Naive thymus-derived CD4-positive, alpha-beta T cell (primary cell): ENCODE measurements around the gene C6orf58. TPM values are rescaled to one million over a fixed set of nuclear protein-coding genes. Genes with fewer than 3 reads are reported as not detected.
A peak's percentile ranks its signal among the peaks of the same experiment; 100 is the strongest.

Experiments
- ATAC-seq: fragments of 150-1000 bp; cut with Tn5 transposase; 2 replicates; pipeline ENCODE4 v1.10.0; 2021; ENCODE audit warnings: mild to moderate bottlenecking, moderate library complexity
- CTCF ChIA-PET: fragments of 350-600 bp; sonication (Branson Sonifier 250); formaldehyde crosslinking; loops from one replicate; lab custom pipeline; 2021; ENCODE audit warnings: antibody characterized with exemption; lab: Charles Lee
- POLR2A ChIA-PET: fragments of 350-600 bp; sonication (Branson Sonifier 250); formaldehyde crosslinking; loops from one replicate; lab custom pipeline; 2021; ENCODE audit warnings: antibody characterized with exemption, inconsistent platforms; lab: Charles Lee
- DNase-seq, 9 donors: peaks; one replicate each; pipeline versions ENCODE4 v3.0.0 to v3.0.0-alpha.2; 2020 to 2022; ENCODE audit warnings: mixed read lengths in 1 of 9
- H3K27ac ChIP-seq: one replicate; pipeline ENCODE4 v1.7.0; 2013; ENCODE audit warnings: mild to moderate bottlenecking, low read depth, low read length, moderate library complexity
- H3K27me3 ChIP-seq, 2 donors: one replicate each; pipeline ENCODE4 v1.7.0; 2013; ENCODE audit warnings: low read length in 2 of 2, mild to moderate bottlenecking in 2 of 2, moderate library complexity in 2 of 2; ENCODE audit not compliant: control insufficient read depth in 2 of 2, insufficient read depth in 2 of 2
- H3K36me3 ChIP-seq, 3 experiments: 1 replicate in 2 of 3; 2 replicates in 1 of 3; pipeline ENCODE4 v1.7.0; 2013; ENCODE audit warnings: low read length in 3 of 3, mild to moderate bottlenecking in 3 of 3, moderate library complexity in 1 of 3; ENCODE audit not compliant: insufficient read depth in 3 of 3, control insufficient read depth in 2 of 3
- H3K4me1 ChIP-seq, 2 donors: one replicate each; pipeline ENCODE4 v1.7.0; 2013; ENCODE audit warnings: low read length in 2 of 2, mild to moderate bottlenecking in 2 of 2, moderate library complexity in 1 of 2; ENCODE audit not compliant: control insufficient read depth in 2 of 2, insufficient read depth in 2 of 2
- H3K4me3 ChIP-seq: 2 replicates; pipeline ENCODE4 v1.7.0; 2013; ENCODE audit warnings: mild to moderate bottlenecking, low read length
- H3K9me3 ChIP-seq, 3 experiments: 1 replicate in 2 of 3; 2 replicates in 1 of 3; pipeline ENCODE4 v1.7.0; 2013; ENCODE audit warnings: low read length in 3 of 3; ENCODE audit not compliant: control insufficient read depth in 2 of 3
- H3K27ac Mint-ChIP-seq, 9 donors: one replicate each; pipeline ENCODE4 v1.8.0; 2020 to 2022; ENCODE audit warnings: mixed read lengths in 9 of 9, mild to moderate bottlenecking in 8 of 9, moderate library complexity in 5 of 9, inconsistent platforms in 2 of 9
- H3K27me3 Mint-ChIP-seq, 5 donors: one replicate each; pipeline ENCODE4 v1.8.0; 2021 to 2022; ENCODE audit warnings: mixed read lengths in 5 of 5, mild to moderate bottlenecking in 1 of 5
- H3K36me3 Mint-ChIP-seq, 5 donors: one replicate each; pipeline ENCODE4 v1.8.0; 2020 to 2022; ENCODE audit warnings: mixed read lengths in 5 of 5, mild to moderate bottlenecking in 3 of 5, inconsistent platforms in 1 of 5
- H3K4me1 Mint-ChIP-seq, 7 donors: one replicate each; pipeline ENCODE4 v1.8.0; 2020 to 2022; ENCODE audit warnings: mixed read lengths in 7 of 7, mild to moderate bottlenecking in 3 of 7, inconsistent platforms in 1 of 7
- H3K4me3 Mint-ChIP-seq, 10 donors: one replicate each; pipeline ENCODE4 v1.8.0; 2020 to 2022; ENCODE audit warnings: mild to moderate bottlenecking in 10 of 10, mixed read lengths in 10 of 10, moderate library complexity in 6 of 10, inconsistent platforms in 2 of 10
- H3K9me3 Mint-ChIP-seq, 11 donors: one replicate each; pipeline ENCODE4 v1.8.0; 2020 to 2022; ENCODE audit warnings: mixed read lengths in 11 of 11, mild to moderate bottlenecking in 4 of 11, inconsistent platforms in 1 of 11, moderate library complexity in 1 of 11
- intact Hi-C, 2 donors: fragments of 100-400 bp; cut with micrococcal nuclease; formaldehyde crosslinking; loops; one replicate each; pipeline ENCODE4 v1.15.1; 2023
- polyA plus RNA-seq, 2 donors: library from polyadenylated mRNA; unstranded; fragments of 300-500 nt; fragmentation: Illumina TruSeq; gene quantifications; one replicate each; pipeline ENCODE4 v1.2.3, GENCODE V29; 2021
- total RNA-seq, 6 experiments: library from RNA in 5 of 6; stranded (reverse) in 5 of 6; gene quantifications; 1 replicate in 5 of 6; 2 replicates in 1 of 6; pipeline ENCODE4 v1.2.3 and lab custom pipeline; 2021 to 2026

C6orf58 gene
- total RNA-seq (not detected), polyA plus RNA-seq (not detected), total RNA-seq (lab: John Stamatoyannopoulos, UW) (not detected)

GRCh38 chr6:127576874-127577273, at the start of gene C6orf58:
Gene C6orf58, plus strand, starts transcription at chr6:127577174. Its CDS starts 12 bp downstream, at chr6:127577186.
- H3K4me1 ChIP-seq: no peaks in the 10 kb centered on the region
- Mint-ChIP-seq H3K4me1 (peaks cover 0 to 1% (median 0%) of the 10 kb centered on the region in 7 donors), H3K4me3 (no peak within 1 kb of the TSS), H3K27ac (no peak within 1 kb of the TSS), H3K27me3 (peaks cover 12 to 23% (median 16%) of the 10 kb centered on the region in 5 donors), H3K9me3 (no peaks in the 10 kb centered on the region), H3K36me3 (no peaks in the 10 kb centered on the region)
- H3K36me3 ChIP-seq: no peaks in the 10 kb centered on the region
- ATAC-seq (no peak), DNase-seq (no peak)
- H3K4me3 ChIP-seq: no peak within 1 kb of the TSS
- ChIA-PET CTCF (no interaction called here), POLR2A (no interaction called here)
- H3K27me3 ChIP-seq: no peaks in the 10 kb centered on the region
- H3K27ac ChIP-seq: no peak within 1 kb of the TSS
- intact Hi-C loops: no loop called here
- no peaks in the 10 kb centered on the region for H3K9me3 ChIP-seq

DNA sequence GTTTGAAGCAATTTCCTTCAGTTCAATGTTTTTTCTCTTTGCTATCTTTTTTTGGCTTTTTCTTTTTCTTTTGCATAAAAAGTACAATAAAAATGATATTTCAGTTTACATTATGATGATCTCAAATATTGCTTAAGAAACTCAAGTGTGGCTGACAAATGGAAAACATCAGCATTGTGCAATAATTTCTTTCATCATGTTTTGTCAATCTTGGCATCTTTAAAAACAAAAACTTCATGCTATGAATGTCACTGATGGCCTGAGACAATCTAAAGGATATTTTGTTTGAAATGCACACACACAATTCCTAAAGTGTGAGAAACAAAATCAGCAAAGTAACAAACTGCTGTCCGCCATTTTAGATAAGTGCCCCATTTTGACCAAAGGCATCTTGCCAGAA, 44.0 kb upstream of the C6orf58 start:
- Mint-ChIP-seq H3K4me1 (no peaks in the 10 kb centered on the region), H3K9me3 (no peaks in the 10 kb centered on the region), H3K36me3 (no peaks in the 10 kb centered on the region), H3K4me3 (no peak overlapping the region), H3K27ac (no peak overlapping the region), H3K27me3 (peaks cover 18 to 53% (median 22%) of the 10 kb centered on the region in 5 donors)
- intact Hi-C loops: loop anchor here in 1 of 2 donors (2.0 kb wide), 1 partner anchor 14 kb away; the partner anchor contains the start of gene MTCL3
- Histone ChIP-seq H3K4me1 (no peaks in the 10 kb centered on the region), H3K9me3 (no peaks in the 10 kb centered on the region), H3K36me3 (no peaks in the 10 kb centered on the region), H3K4me3 (no peak overlapping the region), H3K27me3 (no peaks in the 10 kb centered on the region), H3K27ac (no peak overlapping the region)
- ChIA-PET POLR2A (no interaction called here), CTCF (no interaction called here)
- DNase-seq (no peak), ATAC-seq (no peak)

DNA sequence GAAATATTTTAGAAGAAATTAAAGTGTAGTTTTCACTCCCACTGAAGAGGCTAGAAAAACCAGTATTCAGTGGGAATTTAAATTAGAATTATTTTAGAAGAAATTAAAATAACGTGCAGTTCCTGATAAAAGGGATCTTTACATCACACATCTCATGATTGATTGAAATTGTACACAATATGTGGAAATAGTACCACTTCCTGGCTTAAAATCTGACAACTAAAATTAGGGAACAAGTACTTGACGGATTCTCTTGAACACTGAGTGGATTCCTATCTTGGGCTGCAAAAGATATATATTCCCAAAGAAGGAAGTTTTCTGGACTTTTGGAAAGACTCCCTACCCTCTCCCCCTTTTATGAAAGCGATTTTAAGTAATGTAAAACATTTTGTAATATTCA, 43.2 kb upstream of the C6orf58 start:
- CTCF ChIA-PET: no interaction called here
- H3K27me3 Mint-ChIP-seq: peaks cover 18 to 46% (median 22%) of the 10 kb centered on the region in 5 donors
- no peak overlapping the region for H3K27ac ChIP-seq

DNA sequence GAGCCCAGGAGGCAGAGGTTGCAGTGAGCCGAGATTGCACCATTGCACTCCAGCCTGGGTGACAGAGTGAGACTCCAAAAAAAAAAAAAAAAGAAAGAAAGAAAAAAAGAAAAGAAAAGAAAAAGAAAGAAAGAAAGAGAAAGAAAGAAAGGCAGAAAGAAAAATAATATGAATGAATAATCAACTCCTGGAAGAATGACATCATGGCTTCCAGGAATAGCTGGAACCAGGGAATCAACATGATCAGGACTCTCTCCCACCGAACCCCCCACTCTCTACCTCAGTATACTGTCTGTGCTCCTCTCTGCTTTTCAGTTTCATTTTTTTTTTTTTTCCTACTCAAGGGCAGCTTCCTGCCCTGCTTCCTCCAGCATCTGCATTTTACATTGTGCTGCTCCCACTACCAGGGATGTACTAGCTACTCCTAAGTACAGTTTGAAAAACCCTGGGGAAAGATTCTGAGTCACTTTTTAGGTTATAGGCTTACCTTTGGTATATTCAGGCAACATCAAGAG, 38.2 kb upstream of the C6orf58 start:
- Mint-ChIP-seq H3K27me3 (peaks cover 12 to 34% (median 22%) of the 10 kb centered on the region in 5 donors), H3K4me1 (peaks cover 0 to 3% (median 0%) of the 10 kb centered on the region in 7 donors), H3K36me3 (no peaks in the 10 kb centered on the region), H3K4me3 (no peak overlapping the region), H3K9me3 (no peaks in the 10 kb centered on the region), H3K27ac (no peak overlapping the region)
- DNase-seq (no peak), ATAC-seq (no peak)
- H3K4me1 ChIP-seq: no peaks in the 10 kb centered on the region
- no peaks in the 10 kb centered on the region for H3K27me3 ChIP-seq
- no peaks in the 10 kb centered on the region for H3K9me3 ChIP-seq
- intact Hi-C loops: loop anchor here (1.0 to 5.0 kb wide), 6 partner anchors 22 to 1543 kb away; no protein-coding TSS in a partner anchor
- no peak overlapping the region for H3K4me3 ChIP-seq
- ChIA-PET CTCF (interaction anchor here (0.7 to 3.9 kb wide), 5 partner anchors 22 to 845 kb away, joined by 3 to 52 read pairs (median 4); no protein-coding TSS in a partner anchor), POLR2A (no interaction called here)
- no peak overlapping the region for H3K27ac ChIP-seq
- no peaks in the 10 kb centered on the region for H3K36me3 ChIP-seq

More for the DNA sequence above, 43.2 kb upstream of the C6orf58 start:
- no peaks in the 10 kb centered on the region for H3K27me3 ChIP-seq
- no peak overlapping the region for H3K4me3 Mint-ChIP-seq
- no peaks in the 10 kb centered on the region for H3K4me1 Mint-ChIP-seq
- H3K27ac Mint-ChIP-seq: no peak overlapping the region
- DNase-seq (no peak), ATAC-seq (no peak)
- H3K9me3 Mint-ChIP-seq: no peaks in the 10 kb centered on the region
- H3K9me3 ChIP-seq: no peaks in the 10 kb centered on the region
- H3K4me3 ChIP-seq: no peak overlapping the region
- intact Hi-C loops: loop anchor here in 1 of 2 donors (2.0 kb wide), 1 partner anchor 15 kb away; the partner anchor contains the start of gene MTCL3
- H3K4me1 ChIP-seq: no peaks in the 10 kb centered on the region
- no peaks in the 10 kb centered on the region for H3K36me3 ChIP-seq
- POLR2A ChIA-PET: interaction anchor here (0.6 kb wide), 1 partner anchor 233 kb away, joined by 4 read pairs; no protein-coding TSS in a partner anchor
- H3K36me3 Mint-ChIP-seq: no peaks in the 10 kb centered on the region

GRCh38 chr6:127539272-127539671, 37.7 kb upstream of the C6orf58 start:
- ChIA-PET POLR2A (no interaction called here), CTCF (interaction anchor here (0.7 to 3.9 kb wide), 5 partner anchors 22 to 845 kb away, joined by 3 to 52 read pairs (median 4); no protein-coding TSS in a partner anchor)
- Mint-ChIP-seq H3K4me1 (peaks cover 0 to 3% (median 0%) of the 10 kb centered on the region in 7 donors), H3K27me3 (peaks cover 12 to 30% (median 18%) of the 10 kb centered on the region in 5 donors), H3K4me3 (no peak overlapping the region), H3K27ac (no peak overlapping the region), H3K9me3 (no peaks in the 10 kb centered on the region), H3K36me3 (no peaks in the 10 kb centered on the region)
- Histone ChIP-seq H3K36me3 (no peaks in the 10 kb centered on the region), H3K4me3 (no peak overlapping the region), H3K4me1 (no peaks in the 10 kb centered on the region), H3K9me3 (no peaks in the 10 kb centered on the region), H3K27ac (no peak overlapping the region), H3K27me3 (no peaks in the 10 kb centered on the region)
- intact Hi-C loops: loop anchor here (1.0 to 5.0 kb wide), 6 partner anchors 22 to 1543 kb away; no protein-coding TSS in a partner anchor
- DNase-seq (peak in 3 of 9 donors; percentile 18 to 30 (median 22)), ATAC-seq (peak; percentile 65)

- H3K9me3 ChIP-seq: no peaks in the 10 kb centered on the region
- CTCF ChIA-PET: no interaction called here
- no peak overlapping the region for H3K27ac ChIP-seq
- H3K4me1 Mint-ChIP-seq: no peaks in the 10 kb centered on the region
- intact Hi-C loops: no loop called here
- POLR2A ChIA-PET: no interaction called here
- ATAC-seq (no peak), DNase-seq (peak in 2 of 9 donors; percentile 4 to 8)
- H3K4me1 ChIP-seq: no peaks in the 10 kb centered on the region
- no peak overlapping the region for H3K4me3 Mint-ChIP-seq
- no peak overlapping the region for H3K4me3 ChIP-seq
- H3K27me3 ChIP-seq: no peaks in the 10 kb centered on the region
- no peaks in the 10 kb centered on the region for H3K9me3 Mint-ChIP-seq
- H3K27me3 Mint-ChIP-seq: peaks cover 11 to 36% (median 21%) of the 10 kb centered on the region in 5 donors
- no peaks in the 10 kb centered on the region for H3K36me3 Mint-ChIP-seq
- H3K27ac Mint-ChIP-seq: no peak overlapping the region
- no peaks in the 10 kb centered on the region for H3K36me3 ChIP-seq
Observed at GRCh38 chr6:127547215-127547614, 29.8 kb upstream of the C6orf58 start.
